ENCODE results near the gene SEPHS2. TPM values are rescaled to one million over a fixed set of nuclear protein-coding genes. Genes with fewer than 3 reads are reported as not detected.
A peak's percentile ranks its signal among the peaks of the same experiment; 100 is the strongest.
"Not testable (repeated sequence)": the region's sequence is repeated elsewhere in the genome, so short reads cannot be mapped to it uniquely, and the experiment has no call there.

SEPHS2 gene
- polyA plus RNA-seq, 4 donors = 95.4 to 102 (median 99.8) TPM

GRCh38 chr16:30401768-30402425 is 43.8 kb downstream of the SEPHS2 start:
- no peak for DNase-seq (ENCODE audit: low read depth in 4 of 4, low spot score in 3 of 4)

GRCh38 chr16:30399435-30400186 is 46.1 kb downstream of the SEPHS2 start:
- no peak for DNase-seq (ENCODE audit: low read depth in 4 of 4, low spot score in 3 of 4)

- DNase-seq (ENCODE audit: low read depth in 4 of 4, low spot score in 3 of 4) = no peak
These were observed 46.8 kb downstream of the SEPHS2 start for GRCh38 chr16:30398661-30399434.

DNA sequence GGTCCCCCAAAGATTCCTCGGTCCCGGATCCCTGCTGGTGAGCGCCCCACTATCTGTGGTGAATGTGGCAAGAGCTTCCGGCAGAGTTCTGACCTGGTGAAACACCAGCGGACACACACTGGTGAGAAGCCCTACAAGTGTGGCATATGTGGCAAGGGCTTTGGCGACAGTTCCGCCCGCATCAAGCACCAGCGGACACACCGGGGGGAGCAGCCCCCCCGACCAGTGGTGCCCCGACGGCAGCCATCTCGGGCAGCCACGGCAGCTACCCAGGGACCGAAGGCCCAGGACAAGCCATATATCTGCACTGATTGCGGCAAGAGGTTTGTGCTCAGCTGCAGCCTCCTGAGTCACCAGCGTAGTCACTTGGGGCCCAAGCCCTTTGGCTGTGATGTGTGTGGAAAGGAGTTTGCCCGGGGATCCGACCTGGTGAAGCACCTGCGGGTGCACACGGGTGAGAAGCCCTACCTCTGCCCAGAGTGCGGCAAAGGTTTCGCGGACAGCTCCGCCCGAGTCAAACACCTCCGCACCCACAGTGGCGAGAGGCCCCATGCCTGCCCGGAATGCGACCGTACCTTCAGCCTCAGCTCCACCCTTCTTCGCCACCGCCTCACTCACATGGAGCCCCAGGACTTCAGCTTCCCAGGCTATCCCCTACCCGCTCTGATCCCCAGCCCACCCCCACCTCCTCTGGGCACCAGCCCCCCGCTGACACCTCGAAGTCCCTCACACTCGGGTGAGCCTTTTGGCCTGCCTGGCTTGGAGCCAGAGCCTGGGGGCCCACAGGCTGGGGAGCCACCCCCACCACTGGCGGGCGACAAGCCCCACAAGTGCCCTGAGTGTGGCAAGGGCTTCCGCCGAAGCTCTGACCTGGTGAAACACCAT is 47.7 kb downstream of the SEPHS2 start:
- no peak for DNase-seq (ENCODE audit: low read depth in 4 of 4, low spot score in 3 of 4)

DNA sequence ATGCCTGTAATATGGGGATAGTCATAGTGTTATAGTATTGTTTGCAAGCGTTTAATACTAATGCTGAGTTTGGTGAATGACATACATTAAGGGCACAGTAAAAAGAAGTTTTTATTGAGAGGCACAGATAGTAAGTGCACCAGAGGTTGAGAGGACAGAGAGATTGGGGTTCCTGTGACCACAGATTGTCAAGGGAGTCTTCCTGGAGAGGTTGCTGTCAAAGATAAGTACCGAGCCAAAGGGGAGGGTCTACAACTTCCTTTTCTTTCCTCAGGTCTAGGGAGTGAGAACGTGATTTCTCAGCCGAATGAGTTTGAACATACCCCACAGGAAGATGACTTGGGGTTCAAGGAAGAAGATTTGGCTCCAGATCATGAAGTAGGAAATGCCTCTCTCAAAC is 48.6 kb downstream of the SEPHS2 start:
- no peak for DNase-seq (ENCODE audit: low read depth in 4 of 4, low spot score in 3 of 4)

- DNase-seq (ENCODE audit: low read depth in 4 of 4, low spot score in 3 of 4) = not testable (repeated sequence)
These were observed 49.0 kb downstream of the SEPHS2 start for GRCh38 chr16:30396627-30397026.

DNA sequence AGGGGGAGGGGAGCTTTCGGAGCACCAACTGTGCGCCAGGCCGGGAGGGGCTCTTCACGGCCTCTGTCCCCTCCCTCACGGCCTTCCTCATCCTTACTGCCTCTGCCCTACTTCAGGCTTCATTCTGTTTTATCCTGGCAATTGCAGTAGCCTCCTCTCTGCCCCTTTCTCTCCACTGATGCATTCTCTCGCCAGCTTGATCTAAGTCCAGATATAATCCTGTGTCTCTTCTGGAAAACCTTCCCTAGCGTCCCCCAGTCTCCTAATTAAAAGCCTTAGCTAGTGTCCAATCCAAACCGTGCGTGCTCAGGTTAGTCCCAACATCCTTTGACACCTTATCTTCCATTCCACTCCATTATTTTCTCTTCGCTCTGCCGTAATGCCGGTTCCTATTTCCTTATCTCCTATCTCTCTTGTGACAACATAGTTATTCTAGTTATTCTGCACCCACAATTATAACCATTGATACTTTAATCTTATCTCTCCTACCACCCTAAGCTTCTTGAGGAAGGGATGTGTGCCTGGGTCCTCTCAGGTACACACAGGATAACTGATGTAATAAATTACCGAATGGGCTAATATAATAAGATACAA is 49.6 kb downstream of the SEPHS2 start:
- DNase-seq (ENCODE audit: low read depth in 4 of 4, low spot score in 3 of 4) = no peak

DNA sequence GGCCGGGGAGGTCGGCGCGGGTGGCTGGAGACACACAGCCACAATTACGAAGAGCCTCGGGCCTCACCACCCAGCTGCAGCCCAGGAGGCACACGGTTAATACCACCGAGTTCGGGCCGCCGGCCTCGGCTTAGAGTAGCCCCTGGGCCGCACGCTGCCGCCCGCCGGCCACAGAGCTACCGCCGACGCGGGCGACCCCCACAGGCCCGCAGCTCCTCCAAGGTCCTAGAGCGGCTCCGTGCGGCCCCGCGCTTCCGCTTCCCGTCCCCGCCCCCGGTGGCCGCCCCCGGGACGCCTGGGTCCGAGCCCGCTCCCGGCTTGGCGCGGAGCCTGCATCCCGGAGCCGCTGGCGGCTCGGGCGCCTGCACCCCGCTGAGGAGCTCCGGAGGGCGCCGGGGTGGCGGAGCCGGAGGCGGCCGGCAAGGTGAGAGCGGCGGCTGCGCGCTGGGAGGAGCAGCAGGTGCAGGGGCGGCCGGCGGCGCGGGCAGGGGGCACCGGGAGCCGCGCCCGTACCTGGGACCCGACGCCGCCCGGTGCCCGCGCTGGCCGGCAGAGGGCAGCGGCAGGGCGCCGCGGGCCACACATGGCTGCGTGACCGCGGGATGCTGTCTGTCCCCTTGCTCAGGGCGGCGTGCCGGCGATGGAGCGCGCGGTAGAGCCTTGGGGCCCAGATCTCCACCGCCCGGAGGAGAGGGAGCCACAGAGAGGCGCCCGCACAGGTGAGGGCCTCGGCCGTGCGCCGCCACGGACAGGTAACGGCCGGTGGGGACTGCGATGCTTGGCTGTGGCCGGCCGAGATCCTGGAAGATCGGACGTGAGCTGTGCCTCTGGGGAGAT is 50.3 kb downstream of the SEPHS2 start, which contains the start of gene ZNF48:
Gene ZNF48 (plus strand): TSS at position 266 of the 837 bp plus-strand sequence. CDS start 375 bp downstream, at position 641.
- peak in 3 of 4 donors; percentile 82 to 83 (median 83) for DNase-seq (ENCODE audit: low read depth in 4 of 4, low spot score in 3 of 4)

GRCh38 chr16:30394592-30395154 is 51.0 kb downstream of the SEPHS2 start:
- DNase-seq (ENCODE audit: low read depth in 4 of 4, low spot score in 3 of 4) = no peak

Other genes with a start within 250 kb of the SEPHS2 start
- 10 to 100 TPM in 2 of 4 donors, 1 to 10 TPM in 2; 4.1 to 12.8 (median 10.6) TPM for gene SULT1A3, start 246.6 kb downstream of the SEPHS2 start, polyA plus RNA-seq (ENCODE audit: insufficient read length in 4 of 4)
- 10 to 100 TPM in 1 of 4 donors, 1 to 10 TPM in 3; 3.5 to 11.8 (median 6.0) TPM for gene NPIPB13, start 197.4 kb downstream of the SEPHS2 start, polyA plus RNA-seq (ENCODE audit: insufficient read length in 4 of 4)
- 10 to 100 TPM; 49.5 to 63.5 (median 56.1) TPM for gene CD2BP2, start 90.6 kb downstream of the SEPHS2 start, polyA plus RNA-seq (ENCODE audit: insufficient read length in 4 of 4)
- 10 to 100 TPM; 30.9 to 39.2 (median 34.3) TPM for gene TBC1D10B, start 75.4 kb downstream of the SEPHS2 start, polyA plus RNA-seq (ENCODE audit: insufficient read length in 4 of 4)
- 1 to 10 TPM; 1.1 to 1.8 (median 1.4) TPM for gene MYL11, start 71.1 kb downstream of the SEPHS2 start, polyA plus RNA-seq (ENCODE audit: insufficient read length in 4 of 4)
- 1 to 10 TPM in 3 of 4 donors, under 1 TPM in 1; 1.00 to 3.0 (median 2.1) TPM for gene SEPTIN1, start 63.3 kb downstream of the SEPHS2 start, polyA plus RNA-seq (ENCODE audit: insufficient read length in 4 of 4)
- gene ZNF48, start 50.5 kb downstream of the SEPHS2 start, polyA plus RNA-seq (ENCODE audit: insufficient read length in 4 of 4) = 10 to 100 TPM; 13.0 to 15.2 (median 13.9) TPM
- gene ZNF771, start 38.3 kb downstream of the SEPHS2 start, polyA plus RNA-seq (ENCODE audit: insufficient read length in 4 of 4) = 1 to 10 TPM; 5.5 to 8.9 (median 5.8) TPM
- 10 to 100 TPM; 43.6 to 63.9 (median 51.1) TPM for gene DCTPP1, start 15.8 kb downstream of the SEPHS2 start, polyA plus RNA-seq (ENCODE audit: insufficient read length in 4 of 4)
- gene ITGAL, start 26.9 kb upstream of the SEPHS2 start, polyA plus RNA-seq (ENCODE audit: insufficient read length in 4 of 4) = 1 to 10 TPM; 1.7 to 3.4 (median 2.3) TPM
- gene ZNF768, start 80.7 kb upstream of the SEPHS2 start, polyA plus RNA-seq (ENCODE audit: insufficient read length in 4 of 4) = 10 to 100 TPM; 52.6 to 71.0 (median 54.3) TPM
- gene ZNF747, start 89.0 kb upstream of the SEPHS2 start, polyA plus RNA-seq (ENCODE audit: insufficient read length in 4 of 4) = 10 to 100 TPM; 10.1 to 11.8 (median 11.1) TPM
- 10 to 100 TPM; 11.3 to 14.8 (median 11.4) TPM for gene ZNF764, start 112.5 kb upstream of the SEPHS2 start, polyA plus RNA-seq (ENCODE audit: insufficient read length in 4 of 4)
- 10 to 100 TPM; 10.4 to 14.4 (median 12.7) TPM for gene ZNF688, start 125.8 kb upstream of the SEPHS2 start, polyA plus RNA-seq (ENCODE audit: insufficient read length in 4 of 4)
- 10 to 100 TPM; 17.8 to 21.7 (median 20.8) TPM for gene ZNF785, start 139.8 kb upstream of the SEPHS2 start, polyA plus RNA-seq (ENCODE audit: insufficient read length in 4 of 4)
- 10 to 100 TPM; 13.6 to 16.2 (median 15.0) TPM for gene ZNF689, start 164.5 kb upstream of the SEPHS2 start, polyA plus RNA-seq (ENCODE audit: insufficient read length in 4 of 4)
- 10 to 100 TPM; 39.8 to 50.0 (median 47.3) TPM for gene PRR14, start 205.1 kb upstream of the SEPHS2 start, polyA plus RNA-seq (ENCODE audit: insufficient read length in 4 of 4)
- 10 to 100 TPM; 52.0 to 70.5 (median 55.3) TPM for gene FBRS, start 212.6 kb upstream of the SEPHS2 start, polyA plus RNA-seq (ENCODE audit: insufficient read length in 4 of 4)